H9 (cell line): ENCODE data around the gene TPSB2. TPM values are rescaled to one million over a fixed set of nuclear protein-coding genes. Genes with fewer than 3 reads are reported as not detected.

Experiments used
- DNase-seq: peaks from one replicate; pipeline ENCODE4 v3.0.0-alpha.2; 2017
- H2AFZ ChIP-seq: one replicate; pipeline ENCODE4 v1.6.1; 2013; ENCODE audit warnings: mild to moderate bottlenecking, low read length, control low read depth, moderate library complexity
- H2AK5ac ChIP-seq: 2 replicates; pipeline ENCODE4 v1.6.1; 2013; ENCODE audit warnings: low read length, control low read depth, mixed read lengths; ENCODE audit not compliant: insufficient read length
- H2BK120ac ChIP-seq: one replicate; pipeline ENCODE4 v1.6.1; 2013; ENCODE audit warnings: low read depth, mild to moderate bottlenecking, low read length, control low read depth, inconsistent platforms; ENCODE audit not compliant: poor library complexity, severe bottlenecking
- H2BK12ac ChIP-seq: 2 replicates; pipeline ENCODE4 v1.6.1; 2013; ENCODE audit warnings: low read length, control low read depth, mixed read lengths, low read depth; ENCODE audit not compliant: insufficient read length
- H2BK15ac ChIP-seq: 2 replicates; pipeline ENCODE4 v1.6.1; 2013; ENCODE audit warnings: low read depth, low read length, control low read depth
- H2BK20ac ChIP-seq: one replicate; pipeline ENCODE4 v1.6.1; 2013; ENCODE audit warnings: low read depth, mild to moderate bottlenecking, low read length, control low read depth, inconsistent platforms; ENCODE audit not compliant: poor library complexity, severe bottlenecking
- H2BK5ac ChIP-seq: 2 replicates; pipeline ENCODE4 v1.6.1; 2013; ENCODE audit warnings: low read length, control low read depth, mixed read lengths; ENCODE audit not compliant: insufficient read length
- H3K14ac ChIP-seq: 2 replicates; pipeline ENCODE4 v1.6.1; 2013; ENCODE audit warnings: low read length, control low read depth; ENCODE audit not compliant: insufficient read depth
- H3K18ac ChIP-seq: 2 replicates; pipeline ENCODE4 v1.6.1; 2013; ENCODE audit warnings: low read depth, mild to moderate bottlenecking, mixed read lengths, low read length, control low read depth; ENCODE audit not compliant: insufficient read length
- H3K23ac ChIP-seq: 2 replicates; pipeline ENCODE4 v1.6.1; 2013; ENCODE audit warnings: low read length, control low read depth, mixed read lengths, low read depth; ENCODE audit not compliant: insufficient read length
- H3K23me2 ChIP-seq: 2 replicates; pipeline ENCODE4 v1.6.1; 2013; ENCODE audit warnings: low read depth, mild to moderate bottlenecking, mixed read lengths, low read length, control low read depth; ENCODE audit not compliant: insufficient read length, poor library complexity, severe bottlenecking
- H3K27ac ChIP-seq: 2 replicates; pipeline ENCODE4 v1.5.1; 2013; ENCODE audit warnings: low read length, control low read depth, mixed read lengths, low read depth; ENCODE audit not compliant: insufficient read length
- H3K27me3 ChIP-seq: 2 replicates; pipeline ENCODE4 v1.6.1; 2013; ENCODE audit warnings: low read length, control low read depth, inconsistent platforms; ENCODE audit not compliant: insufficient read depth
- H3K4ac ChIP-seq: 2 replicates; pipeline ENCODE4 v1.6.1; 2013; ENCODE audit warnings: low read depth, mild to moderate bottlenecking, control low read depth, inconsistent platforms, low read length, moderate library complexity
- H3K4me1 ChIP-seq: 2 replicates; pipeline ENCODE4 v1.6.1; 2013; ENCODE audit warnings: low read length, control low read depth, inconsistent platforms; ENCODE audit not compliant: insufficient read depth
- H3K4me2 ChIP-seq: 2 replicates; pipeline ENCODE4 v1.6.1; 2013; ENCODE audit warnings: low read length, control low read depth, mixed read lengths; ENCODE audit not compliant: insufficient read length, insufficient read depth
- H3K56ac ChIP-seq: 2 replicates; pipeline ENCODE4 v1.6.1; 2013; ENCODE audit warnings: low read depth, mild to moderate bottlenecking, mixed read lengths, low read length, control low read depth; ENCODE audit not compliant: insufficient read length
- H3K79me1 ChIP-seq: 2 replicates; pipeline ENCODE4 v1.6.1; 2013; ENCODE audit warnings: low read depth, mild to moderate bottlenecking, moderate library complexity, low read length, control low read depth, inconsistent platforms; ENCODE audit not compliant: insufficient read depth, poor library complexity, severe bottlenecking
- H3K79me2 ChIP-seq: 2 replicates; pipeline ENCODE4 v1.6.1; 2013; ENCODE audit warnings: low read length, control low read depth, inconsistent platforms; ENCODE audit not compliant: insufficient read depth
- H3K9ac ChIP-seq: 2 replicates; pipeline ENCODE4 v1.6.1; 2013; ENCODE audit warnings: low read length, control low read depth, mixed read lengths; ENCODE audit not compliant: insufficient read length; ENCODE audit errors: extremely low read depth
- H3K9me3 ChIP-seq: one replicate; pipeline ENCODE4 v1.6.1; 2013; ENCODE audit warnings: low read depth, low read length, inconsistent platforms; ENCODE audit not compliant: control insufficient read depth
- H3T11ph ChIP-seq: one replicate; pipeline ENCODE4 v1.6.1; 2013; ENCODE audit warnings: mild to moderate bottlenecking, low read length, control low read depth, inconsistent platforms
- H4K20me1 ChIP-seq: one replicate; pipeline ENCODE4 v1.6.1; 2013; ENCODE audit not compliant: control insufficient read depth, insufficient read length, insufficient read depth
- H4K5ac ChIP-seq: 2 replicates; pipeline ENCODE4 v1.6.1; 2013; ENCODE audit warnings: low read depth, mild to moderate bottlenecking, mixed read lengths, low read length, control low read depth; ENCODE audit not compliant: insufficient read length
- H4K8ac ChIP-seq: replicated peaks from 2 replicates; pipeline ENCODE4 v1.6.1; 2013; ENCODE audit warnings: low read length, control low read depth, mixed read lengths, low read depth; ENCODE audit not compliant: insufficient read length
- H4K91ac ChIP-seq: 2 replicates; pipeline ENCODE4 v1.6.1; 2013; ENCODE audit warnings: low read depth, mild to moderate bottlenecking, moderate library complexity, mixed read lengths, low read length, control low read depth; ENCODE audit not compliant: insufficient read length
- H3K27ac Mint-ChIP-seq, 3 experiments: 2 replicates in 2 of 3; 3 replicates in 1 of 3; pipeline ENCODE4 v1.8.0; 2020 to 2021; ENCODE audit warnings: mixed read lengths in 3 of 3, mild to moderate bottlenecking in 1 of 3, moderate library complexity in 1 of 3
- H3K27me3 Mint-ChIP-seq: 2 replicates; pipeline ENCODE4 v1.8.0; 2021; ENCODE audit warnings: low read depth, mild to moderate bottlenecking, moderate library complexity, mixed read lengths
- H3K36me3 Mint-ChIP-seq, 3 experiments: 2 replicates in 2 of 3; 3 replicates in 1 of 3; pipeline ENCODE4 v1.8.0; 2020 to 2021; ENCODE audit warnings: low read depth in 3 of 3, mixed read lengths in 3 of 3; ENCODE audit not compliant: insufficient read depth in 1 of 3
- H3K4me1 Mint-ChIP-seq, 2 experiments: 2 replicates each; pipeline ENCODE4 v1.8.0; 2020; ENCODE audit warnings: mixed read lengths in 2 of 2
- H3K4me3 Mint-ChIP-seq, 2 experiments: 2 replicates in 1 of 2; 3 replicates in 1 of 2; pipeline ENCODE4 v1.8.0; 2020 to 2021; ENCODE audit warnings: mild to moderate bottlenecking in 2 of 2, mixed read lengths in 2 of 2, moderate library complexity in 1 of 2
- H3K9me3 Mint-ChIP-seq, 2 experiments: 2 replicates in 1 of 2; 3 replicates in 1 of 2; pipeline ENCODE4 v1.8.0; 2020; ENCODE audit warnings: mild to moderate bottlenecking in 2 of 2, mixed read lengths in 2 of 2, moderate library complexity in 1 of 2
- whole genome bisulfite sequencing: extraction: QIAGEN DNeasy Blood & Tissue Kit; methylation state at CpG from one replicate; pipeline ENCODE4 v1.1.7; 2013; ENCODE audit warnings: missing lambda C conversion rate, low lambda C conversion rate, mixed read lengths; ENCODE audit not compliant: insufficient read length; ENCODE audit errors: extremely low coverage; 5-methylcytosine and 5-hydroxymethylcytosine counted together
- total RNA-seq: library from RNA; stranded (reverse); gene quantifications from 2 replicates; pipeline ENCODE4 v1.2.1, GENCODE V29; 2021
- TF ChIP-seq, protein P1 (sequence below): fragments of 200-600 bp; sonication (generic); conservative IDR thresholded peaks from 3 replicates; pipeline ENCODE4 v1.8.0; 2021; ENCODE audit warnings: antibody characterized with exemption, mild to moderate bottlenecking

Gene TPSB2
- total RNA-seq, 1 experiment from 2014 or later, result not detected

DNA sequence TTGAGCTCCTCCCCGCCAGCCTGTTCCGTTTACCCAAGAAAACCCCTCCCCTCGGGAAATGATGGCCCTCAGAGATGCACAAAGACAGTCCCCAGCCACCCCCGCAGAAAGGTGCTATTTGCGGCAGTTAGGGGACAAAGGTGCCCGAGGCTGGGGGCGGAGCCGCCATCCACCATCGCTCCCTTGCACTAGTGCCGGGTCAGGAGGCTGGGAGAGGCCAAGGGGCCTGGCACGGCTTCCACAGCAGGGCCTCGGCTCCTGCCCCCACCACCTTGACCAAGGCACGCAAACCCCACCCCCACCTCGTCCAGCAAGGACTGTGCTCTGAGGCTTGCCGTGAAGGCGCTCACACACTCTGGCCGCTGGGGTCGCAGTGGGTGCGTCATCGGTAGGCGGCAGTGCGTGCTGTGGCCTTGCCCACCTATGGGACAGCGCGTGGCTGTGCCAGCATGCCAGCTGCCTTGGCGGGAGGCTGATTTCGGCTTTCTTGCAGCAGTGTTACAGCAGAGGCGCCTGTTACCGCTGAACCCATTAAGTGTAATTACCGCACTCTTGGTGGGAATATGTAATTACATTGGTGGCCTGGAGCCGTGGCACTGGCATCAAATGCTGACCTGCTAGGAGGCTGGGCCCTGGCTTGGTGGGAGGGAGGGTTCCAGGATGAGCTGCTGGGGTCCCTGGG is 36.7 kb downstream of the TPSB2 start:
- H2BK20ac ChIP-seq, result no peak overlapping the region
- Mint-ChIP-seq H3K4me3 (no peak overlapping the region), H3K36me3 (no peaks in the 10 kb centered on the region; a peak in 1 of 7 replicates), H3K27ac (no peak overlapping the region), H3K9me3 (no peaks in the 10 kb centered on the region), H3K4me1 (peaks cover 4 to 15% of the 10 kb centered on the region in 2 experiments; a peak in 3 of 4 replicates), H3K27me3 (no peaks in the 10 kb centered on the region)
- no peak overlapping the region for H4K5ac ChIP-seq
- no peak overlapping the region for H3K27ac ChIP-seq
- no peak overlapping the region for H2BK120ac ChIP-seq
- H3T11ph ChIP-seq, result no peak overlapping the region
- H4K91ac ChIP-seq, result no peak overlapping the region
- no CpG with 5 or more reads among the region's 30 CpGs for WGBS
- H3K27me3 ChIP-seq, result no peaks in the 10 kb centered on the region
- no peak overlapping the region for H2BK5ac ChIP-seq
- H4K20me1 ChIP-seq, result peaks cover 2% of the 10 kb centered on the region
- TF ChIP-seq, protein P1, sequence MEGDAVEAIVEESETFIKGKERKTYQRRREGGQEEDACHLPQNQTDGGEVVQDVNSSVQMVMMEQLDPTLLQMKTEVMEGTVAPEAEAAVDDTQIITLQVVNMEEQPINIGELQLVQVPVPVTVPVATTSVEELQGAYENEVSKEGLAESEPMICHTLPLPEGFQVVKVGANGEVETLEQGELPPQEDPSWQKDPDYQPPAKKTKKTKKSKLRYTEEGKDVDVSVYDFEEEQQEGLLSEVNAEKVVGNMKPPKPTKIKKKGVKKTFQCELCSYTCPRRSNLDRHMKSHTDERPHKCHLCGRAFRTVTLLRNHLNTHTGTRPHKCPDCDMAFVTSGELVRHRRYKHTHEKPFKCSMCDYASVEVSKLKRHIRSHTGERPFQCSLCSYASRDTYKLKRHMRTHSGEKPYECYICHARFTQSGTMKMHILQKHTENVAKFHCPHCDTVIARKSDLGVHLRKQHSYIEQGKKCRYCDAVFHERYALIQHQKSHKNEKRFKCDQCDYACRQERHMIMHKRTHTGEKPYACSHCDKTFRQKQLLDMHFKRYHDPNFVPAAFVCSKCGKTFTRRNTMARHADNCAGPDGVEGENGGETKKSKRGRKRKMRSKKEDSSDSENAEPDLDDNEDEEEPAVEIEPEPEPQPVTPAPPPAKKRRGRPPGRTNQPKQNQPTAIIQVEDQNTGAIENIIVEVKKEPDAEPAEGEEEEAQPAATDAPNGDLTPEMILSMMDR, result no peak
- H3K79me2 ChIP-seq, result no peaks in the 10 kb centered on the region
- no peak overlapping the region for H3K4ac ChIP-seq
- H2BK15ac ChIP-seq, result no peak overlapping the region
- no peaks in the 10 kb centered on the region for H3K4me1 ChIP-seq
- H3K23ac ChIP-seq, result no peak overlapping the region
- H3K9me3 ChIP-seq, result no peaks in the 10 kb centered on the region
- no peak overlapping the region for H3K9ac ChIP-seq
- H2AFZ ChIP-seq, result no peak overlapping the region
- no peak overlapping the region for H3K56ac ChIP-seq
- H3K23me2 ChIP-seq, result no peaks in the 10 kb centered on the region
- no peak overlapping the region for H2AK5ac ChIP-seq
- no peak overlapping the region for H3K4me2 ChIP-seq
- H2BK12ac ChIP-seq, result no peak overlapping the region
- no peaks in the 10 kb centered on the region for H3K79me1 ChIP-seq
- no peak overlapping the region for H4K8ac ChIP-seq
- DNase-seq, result no peak
- H3K14ac ChIP-seq, result no peak overlapping the region; the same call in 1 of the 2 replicates
- H3K18ac ChIP-seq, result no peak overlapping the region
